Glutamatergic neuron (in vitro differentiated cells): ENCODE results near the gene SLC22A13. TPM values are rescaled to one million over a fixed set of nuclear protein-coding genes. Genes with fewer than 3 reads are reported as not detected.
A peak's percentile ranks its signal among the peaks of the same experiment; 100 is the strongest.

ENCODE experiments used
- DNase-seq: peaks from one replicate; pipeline ENCODE4 v3.0.0; 2022
- H3K27ac Mint-ChIP-seq: one replicate; pipeline ENCODE4 v1.8.0; 2020; ENCODE audit warnings: mild to moderate bottlenecking, mixed read lengths, inconsistent platforms; ENCODE audit not compliant: unreplicated experiment
- H3K27me3 Mint-ChIP-seq: one replicate; pipeline ENCODE4 v1.8.0; 2020; ENCODE audit warnings: mild to moderate bottlenecking, moderate library complexity, mixed read lengths, inconsistent platforms; ENCODE audit not compliant: unreplicated experiment
- H3K36me3 Mint-ChIP-seq: one replicate; pipeline ENCODE4 v1.8.0; 2020; ENCODE audit warnings: mild to moderate bottlenecking, mixed read lengths, inconsistent platforms; ENCODE audit not compliant: unreplicated experiment
- H3K4me1 Mint-ChIP-seq: one replicate; pipeline ENCODE4 v1.8.0; 2020; ENCODE audit warnings: mild to moderate bottlenecking, low read depth, mixed read lengths, inconsistent platforms; ENCODE audit not compliant: unreplicated experiment
- H3K4me3 Mint-ChIP-seq: one replicate; pipeline ENCODE4 v1.8.0; 2020; ENCODE audit warnings: mild to moderate bottlenecking, mixed read lengths, inconsistent platforms; ENCODE audit not compliant: unreplicated experiment
- H3K9me3 Mint-ChIP-seq: one replicate; pipeline ENCODE4 v1.8.0; 2020; ENCODE audit warnings: mild to moderate bottlenecking, moderate library complexity, mixed read lengths, inconsistent platforms; ENCODE audit not compliant: unreplicated experiment
- total RNA-seq: library from RNA; stranded (reverse); fragmentation: NEBNext Ultra II Directional; extraction: Animal tissue kit (Norgen Biotek cat#: 25700); gene quantifications from one replicate; pipeline ENCODE4 v1.2.1, GENCODE V29; 2021; ENCODE audit not compliant: unreplicated experiment
- TF ChIP-seq, protein P1 (sequence below): fragments of 200-600 bp; sonication (generic); IDR thresholded peaks from one replicate; pipeline ENCODE4 v1.5.0; 2021; ENCODE audit not compliant: partially characterized antibody, unreplicated experiment

Gene SLC22A13
- total RNA-seq, 1 donor from 2014 or later = 1.5 TPM

GRCh38 chr3:38267662-38268061 lies 2.0 kb downstream of the SLC22A13 start:
- Mint-ChIP-seq H3K9me3 (peaks cover 12% of the 10 kb centered on the region), H3K27ac (peak overlapping the region; percentile 77)
- TF ChIP-seq, protein P1, sequence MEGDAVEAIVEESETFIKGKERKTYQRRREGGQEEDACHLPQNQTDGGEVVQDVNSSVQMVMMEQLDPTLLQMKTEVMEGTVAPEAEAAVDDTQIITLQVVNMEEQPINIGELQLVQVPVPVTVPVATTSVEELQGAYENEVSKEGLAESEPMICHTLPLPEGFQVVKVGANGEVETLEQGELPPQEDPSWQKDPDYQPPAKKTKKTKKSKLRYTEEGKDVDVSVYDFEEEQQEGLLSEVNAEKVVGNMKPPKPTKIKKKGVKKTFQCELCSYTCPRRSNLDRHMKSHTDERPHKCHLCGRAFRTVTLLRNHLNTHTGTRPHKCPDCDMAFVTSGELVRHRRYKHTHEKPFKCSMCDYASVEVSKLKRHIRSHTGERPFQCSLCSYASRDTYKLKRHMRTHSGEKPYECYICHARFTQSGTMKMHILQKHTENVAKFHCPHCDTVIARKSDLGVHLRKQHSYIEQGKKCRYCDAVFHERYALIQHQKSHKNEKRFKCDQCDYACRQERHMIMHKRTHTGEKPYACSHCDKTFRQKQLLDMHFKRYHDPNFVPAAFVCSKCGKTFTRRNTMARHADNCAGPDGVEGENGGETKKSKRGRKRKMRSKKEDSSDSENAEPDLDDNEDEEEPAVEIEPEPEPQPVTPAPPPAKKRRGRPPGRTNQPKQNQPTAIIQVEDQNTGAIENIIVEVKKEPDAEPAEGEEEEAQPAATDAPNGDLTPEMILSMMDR = no peak

DNA sequence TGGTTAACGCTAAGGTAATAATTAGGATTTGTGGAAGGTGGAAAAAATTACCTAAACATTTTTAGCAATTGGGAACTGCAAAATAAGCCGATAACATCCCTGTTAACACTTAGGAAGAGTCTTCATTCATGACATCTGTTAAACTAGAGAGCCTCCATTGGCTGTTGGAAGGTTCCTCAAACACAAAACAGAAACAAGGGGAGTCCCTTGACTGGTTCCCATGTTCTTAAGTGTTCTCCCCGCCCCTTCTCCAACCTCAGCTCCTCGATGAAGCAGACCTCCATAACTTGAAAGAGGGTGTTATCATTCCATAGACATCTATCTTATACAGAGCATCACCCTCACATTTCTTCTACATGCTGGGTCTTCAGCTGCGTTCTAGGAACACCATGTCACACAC lies 2.5 kb downstream of the SLC22A13 start:
- Mint-ChIP-seq H3K27me3 (peaks cover 10% of the 10 kb centered on the region), H3K4me3 (no peak overlapping the region), H3K9me3 (peaks cover 12% of the 10 kb centered on the region), H3K4me1 (peaks cover 41% of the 10 kb centered on the region), H3K36me3 (peaks cover 20% of the 10 kb centered on the region), H3K27ac (peak overlapping the region; percentile 28)
- TF ChIP-seq, protein P1 = no peak
- no peak for DNase-seq

More at GRCh38 chr3:38267662-38268061, 2.0 kb downstream of the SLC22A13 start:
- peaks cover 41% of the 10 kb centered on the region for H3K4me1 Mint-ChIP-seq
- H3K4me3 Mint-ChIP-seq = no peak overlapping the region
- DNase-seq = no peak
- H3K36me3 Mint-ChIP-seq = peaks cover 22% of the 10 kb centered on the region
- peaks cover 10% of the 10 kb centered on the region for H3K27me3 Mint-ChIP-seq

- Mint-ChIP-seq H3K27ac (peak overlapping the region; percentile 38), H3K9me3 (peaks cover 13% of the 10 kb centered on the region), H3K36me3 (peaks cover 16% of the 10 kb centered on the region), H3K4me1 (peaks cover 39% of the 10 kb centered on the region), H3K27me3 (peaks cover 10% of the 10 kb centered on the region), H3K4me3 (no peak overlapping the region)
- DNase-seq = no peak
- TF ChIP-seq, protein P1 = no peak
Measured at GRCh38 chr3:38268522-38268921, 2.9 kb downstream of the SLC22A13 start.

DNA sequence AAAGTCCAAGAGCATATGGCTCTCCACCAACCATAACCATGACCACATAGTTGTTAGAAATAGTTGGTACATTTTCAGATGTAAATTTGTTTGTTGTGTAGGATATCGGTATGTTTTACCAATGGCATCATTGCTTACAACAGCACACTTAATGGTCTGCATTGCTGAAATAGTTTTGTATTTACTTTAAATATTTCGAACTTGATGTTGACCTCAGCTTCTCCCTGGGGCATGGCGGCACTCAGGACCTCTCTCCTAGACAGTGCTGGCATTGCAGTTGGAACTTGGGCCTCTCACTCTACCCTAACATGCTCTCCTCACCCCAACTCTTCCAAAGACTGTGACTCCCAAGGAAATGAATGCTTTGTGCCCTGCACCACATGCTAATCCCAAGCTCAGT lies 5.0 kb downstream of the SLC22A13 start:
- Mint-ChIP-seq H3K27me3 (peaks cover 10% of the 10 kb centered on the region), H3K4me1 (peaks cover 23% of the 10 kb centered on the region), H3K36me3 (peaks cover 19% of the 10 kb centered on the region), H3K4me3 (no peak overlapping the region), H3K27ac (no peak overlapping the region), H3K9me3 (peaks cover 12% of the 10 kb centered on the region)
- no peak for DNase-seq
- TF ChIP-seq, protein P1 = no peak

GRCh38 chr3:38271553-38271952 lies 5.9 kb downstream of the SLC22A13 start:
- no peak overlapping the region for H3K27ac Mint-ChIP-seq
- no peak overlapping the region for H3K4me3 Mint-ChIP-seq
- peaks cover 14% of the 10 kb centered on the region for H3K4me1 Mint-ChIP-seq
- peaks cover 10% of the 10 kb centered on the region for H3K9me3 Mint-ChIP-seq
- H3K27me3 Mint-ChIP-seq = peaks cover 5% of the 10 kb centered on the region
- TF ChIP-seq, protein P1 = no peak
- H3K36me3 Mint-ChIP-seq = peaks cover 14% of the 10 kb centered on the region
- DNase-seq = no peak
